ENCODE results near the gene HIPK2.

GRCh38 chr7:139525750-139526149 is 252.0 kb downstream of the HIPK2 start:
- TF ChIP-seq, protein P1, sequence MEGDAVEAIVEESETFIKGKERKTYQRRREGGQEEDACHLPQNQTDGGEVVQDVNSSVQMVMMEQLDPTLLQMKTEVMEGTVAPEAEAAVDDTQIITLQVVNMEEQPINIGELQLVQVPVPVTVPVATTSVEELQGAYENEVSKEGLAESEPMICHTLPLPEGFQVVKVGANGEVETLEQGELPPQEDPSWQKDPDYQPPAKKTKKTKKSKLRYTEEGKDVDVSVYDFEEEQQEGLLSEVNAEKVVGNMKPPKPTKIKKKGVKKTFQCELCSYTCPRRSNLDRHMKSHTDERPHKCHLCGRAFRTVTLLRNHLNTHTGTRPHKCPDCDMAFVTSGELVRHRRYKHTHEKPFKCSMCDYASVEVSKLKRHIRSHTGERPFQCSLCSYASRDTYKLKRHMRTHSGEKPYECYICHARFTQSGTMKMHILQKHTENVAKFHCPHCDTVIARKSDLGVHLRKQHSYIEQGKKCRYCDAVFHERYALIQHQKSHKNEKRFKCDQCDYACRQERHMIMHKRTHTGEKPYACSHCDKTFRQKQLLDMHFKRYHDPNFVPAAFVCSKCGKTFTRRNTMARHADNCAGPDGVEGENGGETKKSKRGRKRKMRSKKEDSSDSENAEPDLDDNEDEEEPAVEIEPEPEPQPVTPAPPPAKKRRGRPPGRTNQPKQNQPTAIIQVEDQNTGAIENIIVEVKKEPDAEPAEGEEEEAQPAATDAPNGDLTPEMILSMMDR (IDR thresholded peaks at IDR 0.05; ENCODE audit: extremely low read depth in 1 of 2, insufficient read depth in 1 of 2, low read depth in 1 of 2, low read length in 2 of 2) = no peak
- TF ChIP-seq POLR2AphosphoS5 (IDR thresholded peaks at IDR 0.05; ENCODE audit: insufficient read depth, low read depth, low read length) = no peak
- TF ChIP-seq EZH2 (IDR thresholded peaks at IDR 0.05; ENCODE audit: borderline replicate concordance, low read depth, low read length, severe bottlenecking) = no peak

Data from endothelial cell of umbilical vein (primary cell).